SK-N-SH treated with all-trans-retinoic acid at 6 μM for 48 hours (cell line): ENCODE results near the gene HCFC1.

Source experiments
- ARNTL ChIP-seq: fragments of 450-650 bp; formaldehyde crosslinking; IDR thresholded peaks from 2 replicates; pipeline ENCODE4 v1.5.0; 2020; ENCODE audit warnings: low read depth, mild to moderate bottlenecking, moderate library complexity, borderline replicate concordance
- CSDC2 ChIP-seq: fragments of 250-450 bp; sonication (Bioruptor Pico); IDR thresholded peaks from 2 replicates; pipeline ENCODE4 v1.5.0; 2020; ENCODE audit warnings: mild to moderate bottlenecking, moderate library complexity
- GLIS3 ChIP-seq: fragments of 250-450 bp; sonication (Bioruptor Pico); IDR thresholded peaks from 2 replicates; pipeline ENCODE4 v1.5.0; 2020; ENCODE audit warnings: mild to moderate bottlenecking, moderate library complexity
- ISL1 ChIP-seq: fragments of 250-450 bp; sonication (Bioruptor Pico); IDR thresholded peaks from 2 replicates; pipeline ENCODE4 v2.1.2; 2022; ENCODE audit warnings: mild to moderate bottlenecking, moderate library complexity
- OSR1 ChIP-seq: fragments of 250-450 bp; sonication (Bioruptor Pico); IDR thresholded peaks from 2 replicates; pipeline ENCODE4 v1.8.0; 2022; ENCODE audit warnings: moderate library complexity, mild to moderate bottlenecking, inconsistent platforms
- PATZ1 ChIP-seq: fragments of 250-450 bp; sonication (Bioruptor Pico); IDR thresholded peaks from 2 replicates; pipeline ENCODE4 v1.8.0; 2020; ENCODE audit warnings: mild to moderate bottlenecking, moderate library complexity, borderline replicate concordance
- POU6F1 ChIP-seq: fragments of 250-450 bp; sonication (Bioruptor Pico); IDR thresholded peaks from 2 replicates; pipeline ENCODE4 v1.8.0; 2021; ENCODE audit warnings: low read depth, mild to moderate bottlenecking, moderate library complexity, borderline replicate concordance
- TCF4 ChIP-seq: fragments of 250-450 bp; sonication (Bioruptor Pico); IDR thresholded peaks from 2 replicates; pipeline ENCODE4 v1.8.0; 2021; ENCODE audit warnings: mild to moderate bottlenecking, moderate library complexity, borderline replicate concordance
- ZC3H10 ChIP-seq: fragments of 250-450 bp; sonication (Bioruptor Pico); IDR thresholded peaks from 2 replicates; pipeline ENCODE4 v1.5.1; 2021; ENCODE audit warnings: mild to moderate bottlenecking, moderate library complexity
- ZFP3 ChIP-seq: fragments of 250-450 bp; sonication (Bioruptor Pico); IDR thresholded peaks from 2 replicates; pipeline ENCODE4 v1.5.0; 2020; ENCODE audit warnings: mild to moderate bottlenecking, moderate library complexity
- ZNF565 ChIP-seq: fragments of 450-650 bp; formaldehyde crosslinking; conservative IDR thresholded peaks from 2 replicates; pipeline ENCODE4 v1.5.0; 2020; ENCODE audit warnings: low read depth, mild to moderate bottlenecking, moderate library complexity

GRCh38 chrX:154013614-154014360 is 42.2 kb upstream of the HCFC1 start:
- no peak for TF ChIP-seq PATZ1
- no peak for TF ChIP-seq ISL1 (CRISPR knock-in tag)
- TF ChIP-seq CSDC2 (CRISPR knock-in tag) = no peak
- no peak for TF ChIP-seq GLIS3
- TF ChIP-seq ARNTL (CRISPR knock-in tag) = no peak
- TF ChIP-seq ZNF565 (CRISPR knock-in tag) = no peak
- no peak for TF ChIP-seq ZFP3
- no peak for TF ChIP-seq POU6F1 (CRISPR knock-in tag)
- no peak for TF ChIP-seq ZC3H10 (CRISPR knock-in tag)
- TF ChIP-seq OSR1 (CRISPR knock-in tag) = no peak
- no peak for TF ChIP-seq TCF4 (CRISPR knock-in tag)
